DMS53 treated with DMSO at 0.1 percent for 48 hours (cell line): ENCODE data around the gene PRMT5.
A peak's percentile ranks its signal among the peaks of the same experiment; 100 is the strongest.

ENCODE experiments used
- DNase-seq: peaks from one replicate; lab custom pipeline; 2025; ENCODE audit not compliant: unreplicated experiment; lab: John Stamatoyannopoulos, UW

PRMT5 gene

GRCh38 chr14:22878271-22879246 lies 50.6 kb downstream of the PRMT5 start:
- no peak for DNase-seq

- DNase-seq, result no peak
These were observed 52.1 kb downstream of the PRMT5 start for GRCh38 chr14:22877000-22877501.

GRCh38 chr14:22875748-22876319 lies 53.3 kb downstream of the PRMT5 start:
- DNase-seq, result no peak

GRCh38 chr14:22875003-22875747 lies 54.0 kb downstream of the PRMT5 start:
- no peak for DNase-seq

GRCh38 chr14:22872833-22873520 lies 56.2 kb downstream of the PRMT5 start:
- no peak for DNase-seq

- DNase-seq, result peak; percentile 54
These were observed 56.9 kb downstream of the PRMT5 start for GRCh38 chr14:22872033-22872832.

- DNase-seq, result peak; percentile 87
These were observed 57.7 kb downstream of the PRMT5 start, which contains the start of gene LRP10 for GRCh38 chr14:22871224-22872032. LRP10 (plus strand) TSS chr14:22871740; CDS start chr14:22872304, 564 bp downstream.

- DNase-seq, result no peak
These were observed 58.4 kb downstream of the PRMT5 start for GRCh38 chr14:22870811-22871223.
